ENCODE results near the gene STXBP6.

The STXBP6 gene

GRCh38 chr14:25011095-25011494, 38.9 kb downstream of the STXBP6 start:
- no peak for DNase-seq

DNA sequence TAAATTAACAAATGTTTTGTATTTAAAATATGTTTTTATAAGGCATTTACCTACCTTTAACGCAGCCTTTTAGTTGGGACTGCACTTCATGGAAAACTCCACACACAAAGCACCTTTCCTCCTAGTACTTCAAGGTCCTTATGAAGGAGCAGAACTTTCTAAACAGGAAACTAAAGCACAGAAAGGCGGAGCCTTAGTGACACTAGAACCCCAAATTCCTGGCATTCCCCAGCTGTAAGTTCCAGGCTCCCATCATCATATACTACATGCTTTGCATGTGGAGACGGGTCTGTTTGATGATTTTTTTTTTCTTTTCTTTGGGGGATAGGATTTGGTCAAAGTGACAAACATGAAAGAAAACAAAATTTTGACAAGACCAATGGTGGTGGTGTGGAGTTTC, 39.5 kb downstream of the STXBP6 start:
- DNase-seq: no peak

DNA sequence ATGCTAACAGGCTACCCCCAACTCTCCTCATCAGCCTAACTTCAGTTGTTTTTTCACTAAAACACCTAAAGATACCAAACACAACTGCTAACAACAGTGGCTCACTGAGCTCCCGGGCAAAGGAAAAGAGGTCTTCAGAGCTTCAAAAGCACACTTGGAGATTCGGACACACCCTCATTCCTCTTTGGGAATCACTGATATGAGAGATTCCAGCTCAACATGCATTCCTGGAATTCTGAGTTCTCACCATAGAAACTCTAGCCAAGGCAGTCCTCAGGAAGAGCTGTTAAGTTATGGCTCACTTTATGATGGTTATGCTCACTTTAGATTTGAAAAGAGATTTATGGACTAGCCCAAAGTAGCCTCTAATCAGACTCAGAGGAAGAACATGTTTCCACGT, 40.1 kb downstream of the STXBP6 start:
- no peak for DNase-seq

DNA sequence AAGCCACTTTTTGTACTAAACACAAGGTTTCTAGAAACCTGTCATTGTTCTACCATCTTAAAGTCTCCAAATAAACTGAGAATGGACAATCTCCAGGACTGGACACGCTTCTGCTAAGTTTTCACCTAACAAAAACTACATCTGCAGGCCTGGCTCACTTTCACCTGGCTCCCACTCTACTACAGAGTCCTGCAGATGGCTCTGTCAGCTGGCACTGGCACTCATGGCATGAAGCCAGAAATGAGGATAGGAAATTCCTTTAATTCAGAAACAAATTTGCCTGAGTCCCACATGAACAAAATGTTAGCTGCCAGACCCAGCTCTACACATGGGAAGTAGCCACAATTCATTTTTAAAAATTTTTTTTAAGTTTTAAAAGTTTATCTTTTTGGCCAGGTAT, 42.1 kb downstream of the STXBP6 start:
- DNase-seq: no peak

- DNase-seq: no peak
These were observed 42.8 kb downstream of the STXBP6 start for GRCh38 chr14:25006961-25007795.

- DNase-seq: no peak
These were observed 43.9 kb downstream of the STXBP6 start for GRCh38 chr14:25006031-25006430.

- no peak for DNase-seq
These were observed 45.5 kb downstream of the STXBP6 start for GRCh38 chr14:25004389-25004809.

DNA sequence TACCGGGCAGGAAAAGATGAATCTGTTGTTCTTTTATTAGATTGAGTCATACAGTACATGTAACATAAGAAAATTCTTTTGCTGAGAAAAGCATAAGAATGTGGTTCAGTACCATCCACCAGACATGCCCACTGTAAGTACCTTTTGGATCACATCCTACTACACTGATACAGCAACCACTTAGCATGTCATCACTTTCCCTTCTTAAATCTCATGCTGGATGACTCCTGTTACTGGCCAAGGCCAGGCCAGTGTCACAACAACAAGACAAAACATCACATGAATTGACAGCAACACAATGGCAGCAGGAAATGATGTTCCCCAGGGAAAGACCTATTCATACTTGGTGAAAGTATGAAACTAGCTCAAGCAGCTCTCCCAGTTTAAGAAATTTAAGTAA, 46.4 kb downstream of the STXBP6 start:
- no peak for DNase-seq

- DNase-seq: no peak
These were observed 48.3 kb downstream of the STXBP6 start for GRCh38 chr14:25001601-25002000.

GRCh38 chr14:25001156-25001555, 48.8 kb downstream of the STXBP6 start:
- DNase-seq: no peak

DNA sequence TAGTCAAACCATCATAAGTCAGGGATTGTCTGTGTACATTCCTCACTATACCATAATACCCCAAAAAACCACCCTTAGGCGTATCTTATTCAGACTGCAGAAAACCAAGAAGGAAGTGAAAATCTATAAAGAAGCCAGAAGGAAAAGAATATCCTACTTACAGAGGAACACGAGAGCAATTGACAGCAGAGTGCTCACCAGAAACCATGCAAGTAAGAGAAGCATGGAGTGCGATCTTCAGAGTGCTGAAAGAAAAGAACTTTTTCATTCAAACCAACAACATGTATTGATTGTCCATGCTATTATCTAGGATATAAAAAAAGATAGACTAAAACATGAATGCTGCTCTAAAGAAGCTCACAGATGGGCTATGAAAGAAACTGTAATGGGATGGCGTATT, 50.8 kb downstream of the STXBP6 start:
- DNase-seq: no peak

- no peak for DNase-seq
These were observed 52.8 kb downstream of the STXBP6 start for GRCh38 chr14:24996930-24997725.

- DNase-seq: no peak
These were observed 54.9 kb downstream of the STXBP6 start for GRCh38 chr14:24995016-24995415.

DNA sequence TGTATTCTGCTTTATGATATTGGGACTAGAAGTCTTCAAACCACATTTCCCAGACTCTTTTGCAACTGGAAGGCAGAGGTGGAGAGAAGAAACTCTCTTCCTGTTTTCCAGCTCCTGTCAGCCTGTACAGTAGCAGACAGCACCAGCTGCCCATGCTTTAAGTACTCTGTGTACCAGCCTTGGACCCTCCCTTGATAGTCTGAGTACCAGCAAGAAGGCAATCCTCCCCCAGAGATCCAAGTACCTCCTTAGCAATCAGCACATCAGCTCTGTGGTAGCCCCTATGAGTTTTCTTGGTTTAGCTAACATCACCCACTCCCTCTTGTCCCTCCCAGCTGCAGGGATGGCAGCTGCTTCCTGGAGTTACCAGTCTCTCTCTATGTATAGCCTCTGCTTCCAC, 56.3 kb downstream of the STXBP6 start:
- DNase-seq: no peak

- DNase-seq: no peak
These were observed 57.2 kb downstream of the STXBP6 start for GRCh38 chr14:24992624-24993360.

DNA sequence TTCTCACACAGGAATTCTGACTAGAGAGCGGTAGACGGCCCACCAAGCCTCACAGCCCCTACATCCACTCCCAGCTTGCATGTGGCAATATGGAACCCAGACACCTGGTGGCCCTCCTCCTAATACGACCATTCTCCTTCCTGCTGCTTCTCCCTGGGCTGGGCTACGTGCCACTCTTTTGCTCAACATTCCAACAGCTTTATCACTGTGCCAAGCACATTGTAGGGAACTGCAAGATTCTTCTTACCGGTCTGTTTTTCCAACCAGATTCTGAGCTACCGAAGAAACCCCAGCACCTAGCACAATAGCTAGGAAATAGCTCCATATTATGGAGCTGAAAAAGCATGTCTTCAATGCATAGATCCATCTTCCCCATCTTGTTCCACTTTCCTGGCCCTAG, 58.1 kb downstream of the STXBP6 start:
- DNase-seq: no peak

GRCh38 chr14:24991288-24991687, 58.7 kb downstream of the STXBP6 start:
- no peak for DNase-seq

DNA sequence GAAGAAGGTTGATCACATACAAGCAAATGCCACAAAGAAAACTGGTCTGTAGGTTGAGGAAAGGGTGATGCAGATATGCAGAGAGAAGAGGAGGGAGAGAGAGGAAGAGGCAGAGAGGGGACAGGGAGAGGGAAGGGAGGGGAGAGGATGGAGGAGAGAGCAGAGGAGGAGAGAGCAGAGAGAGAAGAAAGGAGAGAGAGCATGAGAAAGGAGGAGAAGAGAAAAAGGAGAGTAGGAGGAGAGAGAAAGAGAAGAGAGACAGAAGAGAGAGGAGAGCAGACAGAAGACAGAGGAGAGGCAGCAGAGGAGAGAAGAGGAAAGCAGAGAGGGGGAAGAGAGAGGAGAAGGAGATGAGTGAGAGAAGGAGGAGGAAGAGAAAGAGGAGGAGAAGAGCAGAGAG, 59.2 kb downstream of the STXBP6 start:
- DNase-seq: no peak

GRCh38 chr14:24990050-24990449, 59.9 kb downstream of the STXBP6 start:
- DNase-seq: no peak

- no peak for DNase-seq
These were observed 61.2 kb downstream of the STXBP6 start for GRCh38 chr14:24988760-24989159.

GRCh38 chr14:24986206-24986893, 63.6 kb downstream of the STXBP6 start:
- DNase-seq: no peak

DNA sequence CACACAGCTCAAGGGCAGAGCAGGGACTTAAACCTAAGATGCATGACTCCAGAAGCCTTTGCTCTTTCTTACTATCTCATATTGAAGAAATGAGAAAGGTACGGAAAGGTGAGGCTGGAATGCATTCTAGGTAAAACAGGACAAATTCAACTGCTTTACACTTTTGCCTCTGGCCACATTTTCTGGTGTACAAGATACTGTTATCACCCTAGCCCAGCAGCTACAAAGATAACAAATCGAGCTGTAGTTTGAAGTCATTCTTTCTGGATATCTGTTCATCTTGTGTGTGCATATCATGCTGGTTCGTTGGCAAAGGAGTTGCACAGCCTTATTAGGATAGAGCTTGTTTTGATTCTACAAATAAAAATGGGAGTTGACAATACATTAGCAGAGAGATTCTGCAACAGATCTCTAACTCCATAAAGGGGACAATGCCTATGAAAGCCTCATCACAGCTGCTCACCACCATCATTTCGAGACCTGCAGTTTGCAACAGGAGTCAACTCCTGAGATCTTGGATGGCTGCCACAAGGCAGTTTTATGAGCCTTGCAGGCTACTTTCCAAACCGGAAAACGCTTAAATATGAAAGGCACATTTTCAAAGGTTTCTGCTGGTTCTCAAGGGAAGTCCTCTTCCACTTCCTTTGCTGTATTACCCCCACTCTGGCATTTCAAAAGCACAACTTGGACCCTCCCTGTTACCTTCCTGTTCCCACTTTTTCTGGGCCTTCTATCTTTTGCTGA, 64.9 kb downstream of the STXBP6 start:
- DNase-seq: no peak
